Transverse colon (tissue), 4 donors: ENCODE results near the gene MTNR1B.

ENCODE experiments used
- CTCF ChIP-seq, 5 experiments: fragments of 200-600 bp in 3 of 5; fragments of 450-650 bp in 2 of 5; sonication (generic) in 3 of 5; IDR thresholded peaks; 1 replicate in 2 of 5; 2 replicates in 3 of 5; pipeline ENCODE4 v1.5.1; 2016 to 2017; ENCODE audit warnings: antibody characterized with exemption in 5 of 5, inconsistent platforms in 3 of 5, mild to moderate bottlenecking in 2 of 5, moderate library complexity in 1 of 5
- EP300 ChIP-seq: sonication (generic); formaldehyde crosslinking; IDR thresholded peaks from one replicate; pipeline ENCODE4 v1.6.1; 2017; ENCODE audit warnings: antibody characterized with exemption, low read depth
- POLR2A ChIP-seq: fragments of 450-650 bp; IDR thresholded peaks from one replicate; pipeline ENCODE4 v1.6.1; 2016; ENCODE audit warnings: antibody characterized with exemption, mild to moderate bottlenecking, moderate library complexity
- POLR2AphosphoS5 ChIP-seq, 3 donors: sonication (generic); formaldehyde crosslinking; IDR thresholded peaks; one replicate each; pipeline ENCODE4 v1.6.1; 2016; ENCODE audit warnings: antibody characterized with exemption in 3 of 3

GRCh38 chr11:93020248-93021046, 51.0 kb downstream of the MTNR1B start:
- no peak for TF ChIP-seq POLR2AphosphoS5 (IDR thresholded peaks at IDR 0.05)
- TF ChIP-seq CTCF (IDR thresholded peaks at IDR 0.05), result no peak
- TF ChIP-seq POLR2A, result no peak
- TF ChIP-seq EP300, result no peak
